Ishikawa (cell line): Measurements from ENCODE around the gene TBC1D17.

Source experiments
- CEBPB ChIP-seq: IDR thresholded peaks from 2 replicates; pipeline ENCODE4 v1.6.1; 2012
- CREB1 ChIP-seq: IDR thresholded peaks from 2 replicates; pipeline ENCODE4 v1.6.1; 2012; ENCODE audit warnings: low read depth
- EGR1 ChIP-seq: IDR thresholded peaks from 2 replicates; pipeline ENCODE4 v1.6.1; 2012
- EP300 ChIP-seq: IDR thresholded peaks from 2 replicates; pipeline ENCODE4 v1.6.1; 2012; ENCODE audit warnings: borderline replicate concordance
- FOXM1 ChIP-seq: IDR thresholded peaks from 2 replicates; pipeline ENCODE4 v1.6.1; 2012; ENCODE audit warnings: low read depth, borderline replicate concordance
- MAX ChIP-seq: IDR thresholded peaks from 2 replicates; pipeline ENCODE4 v1.6.1; 2012
- NFIC ChIP-seq: IDR thresholded peaks from 2 replicates; pipeline ENCODE4 v1.6.1; 2012
- RAD21 ChIP-seq: IDR thresholded peaks from 2 replicates; pipeline ENCODE4 v1.6.1; 2012; ENCODE audit warnings: low read depth
- REST ChIP-seq: IDR thresholded peaks from 2 replicates; pipeline ENCODE4 v1.6.1; 2012; ENCODE audit warnings: low read depth, mild to moderate bottlenecking
- TAF1 ChIP-seq: IDR thresholded peaks from 2 replicates; pipeline ENCODE4 v1.6.1; 2012; ENCODE audit warnings: low read depth, mild to moderate bottlenecking
- TCF12 ChIP-seq: IDR thresholded peaks from 2 replicates; pipeline ENCODE4 v1.6.1; 2012; ENCODE audit warnings: low read depth
- TEAD4 ChIP-seq: IDR thresholded peaks from 2 replicates; pipeline ENCODE4 v1.6.1; 2012
- YY1 ChIP-seq: IDR thresholded peaks from 2 replicates; pipeline ENCODE4 v1.6.1; 2012; ENCODE audit warnings: low read depth
- ZBTB7A ChIP-seq: IDR thresholded peaks from 2 replicates; pipeline ENCODE4 v1.6.1; 2012; ENCODE audit warnings: low read depth
- TF ChIP-seq, protein P1 (sequence below): IDR thresholded peaks from 2 replicates; pipeline ENCODE4 v1.6.1; 2012

TBC1D17 gene

DNA sequence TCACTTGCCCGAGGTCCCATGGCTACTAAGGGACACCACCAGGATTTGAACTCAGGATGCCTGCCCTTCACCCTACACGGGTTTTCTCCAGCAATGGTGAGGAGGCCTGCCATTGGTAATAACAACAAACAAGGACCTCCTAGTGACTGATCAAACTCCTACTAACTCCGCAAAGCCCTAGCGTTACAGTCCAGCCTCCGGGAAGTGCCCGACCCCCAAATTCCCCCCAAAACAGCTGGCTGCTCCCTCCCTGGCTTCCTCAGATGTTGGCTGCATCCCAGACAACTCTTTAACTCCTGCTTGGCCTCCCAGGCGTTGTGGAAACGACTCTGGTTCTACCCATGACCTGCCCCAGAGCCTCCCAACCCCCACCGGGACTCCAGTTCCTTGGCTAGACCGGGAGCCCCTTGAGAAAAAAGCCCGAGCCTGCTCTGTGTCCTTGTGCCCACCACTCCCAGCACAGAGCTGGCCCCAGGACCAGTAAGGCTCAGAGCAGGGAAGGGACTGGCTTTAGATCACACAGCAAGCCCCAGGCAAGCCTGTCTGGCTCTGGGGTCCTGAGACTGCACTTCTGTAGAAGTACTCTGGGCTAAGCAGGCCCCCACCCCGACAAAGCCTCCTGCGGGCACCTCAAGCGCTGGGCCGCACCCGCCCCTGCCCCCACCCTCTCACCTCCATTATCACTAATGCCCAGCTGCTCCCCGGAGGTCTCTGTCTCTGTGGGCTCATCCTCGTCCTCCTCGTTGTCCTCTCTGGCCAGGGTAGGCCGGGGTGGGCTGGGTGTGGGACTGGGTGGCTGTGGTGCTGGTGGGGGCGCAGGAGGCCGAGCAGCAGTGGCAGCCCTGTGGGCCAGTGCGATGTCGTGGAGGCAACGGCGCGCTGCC, 5.0 kb upstream of the TBC1D17 start:
- no peak for TF ChIP-seq CEBPB
- TF ChIP-seq EP300: no peak
- no peak for TF ChIP-seq CREB1
- TF ChIP-seq MAX: no peak
- no peak for TF ChIP-seq EGR1
- TF ChIP-seq REST: no peak
- TF ChIP-seq TCF12: no peak
- TF ChIP-seq TAF1: no peak

GRCh38 chr19:49873129-49873521, 4.4 kb upstream of the TBC1D17 start:
- TF ChIP-seq, protein P1, sequence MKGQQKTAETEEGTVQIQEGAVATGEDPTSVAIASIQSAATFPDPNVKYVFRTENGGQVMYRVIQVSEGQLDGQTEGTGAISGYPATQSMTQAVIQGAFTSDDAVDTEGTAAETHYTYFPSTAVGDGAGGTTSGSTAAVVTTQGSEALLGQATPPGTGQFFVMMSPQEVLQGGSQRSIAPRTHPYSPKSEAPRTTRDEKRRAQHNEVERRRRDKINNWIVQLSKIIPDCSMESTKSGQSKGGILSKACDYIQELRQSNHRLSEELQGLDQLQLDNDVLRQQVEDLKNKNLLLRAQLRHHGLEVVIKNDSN: no peak
- TF ChIP-seq CEBPB: no peak
- no peak for TF ChIP-seq RAD21

DNA sequence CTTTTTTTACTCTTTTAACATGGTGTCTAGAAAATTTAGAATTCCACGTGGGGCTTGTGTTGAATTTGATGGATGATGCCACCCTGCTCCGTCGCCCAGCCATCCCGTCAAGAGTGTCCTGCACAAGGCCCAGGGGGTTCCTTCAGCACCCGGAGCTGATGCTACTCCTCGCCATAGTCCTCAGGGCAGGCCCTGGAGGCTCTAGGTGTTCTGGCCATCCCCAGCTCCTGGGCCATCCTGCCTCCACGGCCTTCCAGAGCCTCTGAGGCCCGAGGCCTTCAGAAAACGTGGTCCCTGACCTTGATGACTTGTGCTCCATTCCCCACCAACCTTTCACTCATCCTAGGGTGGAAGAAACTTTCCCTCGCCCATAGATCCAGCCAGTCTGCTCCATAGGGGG, 3.7 kb upstream of the TBC1D17 start:
- TF ChIP-seq EGR1 (no peak), CEBPB (no peak), NFIC (no peak), REST (no peak), CREB1 (no peak), FOXM1 (no peak), YY1 (no peak), MAX (no peak), TEAD4 (no peak), ZBTB7A (no peak), RAD21 (no peak), TAF1 (no peak), EP300 (no peak), TCF12 (no peak)
- TF ChIP-seq, protein P1: no peak

- TF ChIP-seq NFIC: no peak
These were observed 2.9 kb upstream of the TBC1D17 start for GRCh38 chr19:49874503-49875157.

- TF ChIP-seq CREB1: no peak
- no peak for TF ChIP-seq TEAD4
- TF ChIP-seq TAF1: no peak
- no peak for TF ChIP-seq ZBTB7A
- TF ChIP-seq RAD21: no peak
These were observed 2.3 kb upstream of the TBC1D17 start for GRCh38 chr19:49875177-49875576.

- TF ChIP-seq FOXM1 (no peak), ZBTB7A (peak; percentile 68; the same call in 1 of the 2 replicates)
These were observed 1.6 kb upstream of the TBC1D17 start for GRCh38 chr19:49875857-49876421.

DNA sequence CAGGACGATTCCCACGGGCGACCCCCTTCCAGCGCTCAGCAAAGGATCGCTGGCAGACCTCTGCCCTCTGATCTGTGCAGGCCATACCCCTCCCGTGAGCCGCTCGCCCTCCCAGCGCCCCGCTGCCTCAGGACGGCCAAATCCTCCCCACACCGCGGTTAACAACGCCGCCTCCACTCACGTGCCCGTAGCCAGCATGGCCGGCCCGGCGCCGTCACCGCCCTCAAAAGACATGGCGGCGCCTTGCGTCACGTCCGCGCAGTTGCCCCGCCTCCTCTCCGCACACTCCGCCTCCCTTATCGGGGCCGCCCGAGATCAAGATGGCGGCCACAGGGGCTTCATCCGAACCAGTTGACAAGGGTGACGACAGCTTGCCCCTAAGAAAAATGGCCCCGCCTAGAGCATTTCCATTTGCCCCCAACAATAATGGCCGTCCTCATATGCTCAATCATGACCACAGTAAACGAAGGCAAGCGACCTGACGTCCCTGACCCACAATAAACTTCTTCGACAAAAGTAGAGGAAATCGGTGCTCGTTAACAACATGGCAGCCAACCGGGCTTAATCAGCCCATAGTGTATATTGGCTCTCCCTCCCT, 981 bp upstream of the TBC1D17 start:
- TF ChIP-seq RAD21: no peak
- peak; percentile 97 for TF ChIP-seq EGR1
- peak; percentile 36; the same call in 1 of the 2 replicates for TF ChIP-seq EP300
- TF ChIP-seq FOXM1: no peak
- no peak; the same call in 1 of the 2 replicates for TF ChIP-seq TEAD4
- TF ChIP-seq CEBPB: peak; percentile 41; the same call in 1 of the 2 replicates
- TF ChIP-seq, protein P1: peak; percentile 85
- peak; percentile 99 for TF ChIP-seq YY1
- TF ChIP-seq NFIC: no peak
- TF ChIP-seq ZBTB7A: no peak
- TF ChIP-seq TCF12: peak; percentile 23; the same call in 1 of the 2 replicates
- TF ChIP-seq TAF1: peak; percentile 43
- no peak for TF ChIP-seq REST
- TF ChIP-seq MAX: peak; percentile 86
- TF ChIP-seq CREB1: peak; percentile 92
